Fibroblast of gingiva (primary cell): ENCODE measurements around the gene JOSD1.
A peak's percentile ranks its signal among the peaks of the same experiment; 100 is the strongest.

Experiments
- DNase-seq: peaks from one replicate; pipeline ENCODE4 v3.0.0-alpha.2; 2011; ENCODE audit warnings: low read depth

JOSD1 gene

DNA sequence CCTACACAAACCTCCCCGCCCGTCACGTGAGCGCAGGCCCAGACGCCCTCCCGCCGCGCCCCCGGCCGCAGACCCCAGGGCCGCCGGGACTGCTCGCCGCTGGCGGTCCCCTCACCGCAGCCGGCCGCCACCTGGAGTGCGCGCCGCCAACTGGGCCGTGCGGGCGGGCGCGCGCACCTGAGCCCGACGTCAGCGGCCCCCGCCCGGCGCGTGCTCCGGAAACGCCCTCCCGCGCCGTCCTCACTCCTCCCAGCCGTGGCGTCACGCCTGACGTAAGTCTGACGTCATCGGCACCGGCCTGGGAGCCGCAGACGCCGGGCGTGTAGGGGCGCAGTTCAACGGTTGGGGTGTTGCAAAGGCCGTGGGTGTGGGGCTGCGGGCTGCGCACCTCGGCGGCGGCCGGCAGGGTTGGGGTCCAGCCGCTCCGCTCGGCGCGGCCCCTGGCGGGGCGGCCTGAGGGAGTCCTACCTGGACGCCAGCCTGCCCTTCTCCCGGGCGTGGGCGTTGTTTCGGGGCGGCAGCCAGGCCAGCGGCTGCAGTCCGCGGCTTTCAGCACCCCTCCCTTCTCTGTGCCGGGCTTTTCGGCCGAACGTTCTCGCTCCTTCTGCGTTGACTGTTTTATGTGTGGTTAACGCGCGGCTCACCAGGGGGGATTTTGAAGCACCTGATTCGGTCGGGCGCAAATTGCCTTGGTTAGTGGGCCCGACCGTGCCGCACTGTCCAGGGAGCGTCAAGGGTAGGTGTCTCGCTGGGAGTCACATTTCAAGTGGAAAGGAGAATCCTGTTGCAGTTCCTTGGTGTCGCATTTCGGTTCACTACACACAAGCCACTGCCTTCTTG, at the start of gene JOSD1:
Gene JOSD1 (minus strand): TSS at position 155 of the 840 bp plus-strand sequence. CDS start 956 bp downstream, outside the sequence.
- DNase-seq, result peak; percentile 95

GRCh38 chr22:38750104-38750503, 49.4 kb upstream of the JOSD1 start:
- no peak for DNase-seq

GRCh38 chr22:38748487-38749136, 47.9 kb upstream of the JOSD1 start:
- no peak for DNase-seq

DNA sequence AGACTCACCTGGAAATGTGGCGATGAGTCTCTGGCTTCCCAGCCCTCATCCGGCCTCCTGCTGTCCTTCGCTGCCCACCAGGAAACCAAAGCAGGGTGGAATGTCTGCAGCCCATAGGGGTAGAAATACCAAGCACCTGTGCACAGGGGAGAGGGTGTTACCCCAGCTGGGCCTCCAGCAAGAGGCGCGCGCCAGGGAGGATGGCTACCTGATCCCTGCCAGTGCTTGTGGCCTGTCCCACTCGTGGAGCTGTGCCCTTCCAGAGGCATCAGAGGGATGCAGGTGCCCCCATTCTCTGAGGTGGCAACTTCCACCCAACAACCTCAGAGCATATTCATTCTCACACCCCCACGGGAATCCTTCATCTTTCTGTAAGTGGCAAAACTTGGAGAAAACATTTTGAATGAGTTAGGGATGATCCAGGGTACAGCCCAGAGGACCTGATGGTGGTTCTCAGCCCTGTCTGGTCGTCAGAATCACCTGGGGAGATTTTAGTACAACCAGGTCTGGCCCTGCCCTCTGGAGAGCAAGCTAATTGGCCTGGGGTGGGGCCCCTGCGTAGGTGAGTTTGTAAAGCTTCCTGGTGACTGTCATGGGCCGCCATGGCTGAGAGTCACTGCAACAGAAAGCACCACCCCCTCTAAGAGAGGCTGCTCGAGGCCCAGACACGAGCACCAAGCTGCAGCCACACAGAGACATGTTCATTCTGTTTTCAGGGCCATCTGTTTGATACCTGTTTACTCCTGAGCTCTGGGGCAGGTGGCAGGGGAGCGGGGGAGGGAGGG, 45.1 kb upstream of the JOSD1 start:
- DNase-seq, result no peak

DNA sequence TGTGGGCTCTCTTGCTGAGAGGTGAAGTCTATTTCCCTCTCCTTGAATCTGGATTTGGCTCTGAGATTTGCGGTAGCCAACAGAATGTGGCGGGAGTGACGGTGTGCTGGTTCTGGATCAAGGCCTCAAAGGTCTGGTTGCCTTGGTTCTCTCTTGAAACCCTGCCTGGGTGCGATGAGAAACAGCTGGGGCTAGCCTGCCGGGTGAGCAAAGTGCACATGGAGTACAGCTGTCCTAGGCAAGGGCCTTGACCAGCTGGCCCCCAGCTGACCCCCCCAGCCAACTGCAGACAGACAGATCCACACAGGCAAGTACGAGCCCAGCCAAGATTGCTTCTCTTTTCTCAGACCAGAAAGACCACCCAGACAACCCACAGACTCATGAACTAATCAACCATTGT, 44.2 kb upstream of the JOSD1 start:
- DNase-seq, result peak; percentile 20

- no peak for DNase-seq
Measured at GRCh38 chr22:38742176-38742942, 41.6 kb upstream of the JOSD1 start.

DNA sequence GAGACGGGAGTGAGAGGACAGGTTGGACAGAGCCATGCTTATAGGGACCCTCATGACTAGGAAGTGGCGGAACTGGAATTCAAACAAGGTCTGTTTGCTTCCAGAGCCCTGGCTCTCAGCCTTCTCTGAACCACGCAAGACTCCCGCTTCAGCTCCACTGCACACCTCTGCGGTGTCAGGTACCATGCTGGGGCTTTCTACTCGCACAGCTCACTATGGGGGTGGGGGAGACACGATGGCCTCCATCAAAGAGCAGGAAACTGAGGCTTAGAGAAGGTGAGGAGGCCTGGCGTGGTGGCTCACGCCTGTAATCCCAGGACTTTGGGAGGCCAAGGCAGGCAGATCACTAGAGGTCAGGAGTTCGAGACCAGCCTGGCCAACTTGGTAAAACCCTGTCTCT, 40.8 kb upstream of the JOSD1 start:
- no peak for DNase-seq

DNA sequence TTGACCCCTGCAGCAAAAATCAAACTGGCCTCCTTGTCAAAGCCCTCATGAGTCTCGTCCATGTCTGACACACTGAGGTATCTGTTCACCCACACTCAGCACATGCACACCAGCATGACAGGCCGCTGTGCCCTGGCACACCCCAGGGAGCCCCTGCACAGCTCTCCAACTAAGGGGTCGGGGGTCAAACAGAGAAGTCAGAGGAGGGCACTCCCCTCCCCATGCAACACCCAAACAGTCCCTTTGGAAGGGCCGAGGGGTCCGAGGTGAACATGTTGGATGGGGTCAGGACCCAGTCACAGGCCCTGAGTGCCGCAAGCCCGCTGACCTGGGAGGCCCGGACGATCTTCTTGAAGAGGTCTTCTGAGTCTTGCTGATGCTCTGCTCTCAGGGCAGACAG, 40.4 kb upstream of the JOSD1 start:
- DNase-seq, result no peak

GRCh38 chr22:38740754-38741153, 40.0 kb upstream of the JOSD1 start:
- no peak for DNase-seq

- DNase-seq, result no peak
Measured at GRCh38 chr22:38740116-38740723, 39.5 kb upstream of the JOSD1 start.

DNA sequence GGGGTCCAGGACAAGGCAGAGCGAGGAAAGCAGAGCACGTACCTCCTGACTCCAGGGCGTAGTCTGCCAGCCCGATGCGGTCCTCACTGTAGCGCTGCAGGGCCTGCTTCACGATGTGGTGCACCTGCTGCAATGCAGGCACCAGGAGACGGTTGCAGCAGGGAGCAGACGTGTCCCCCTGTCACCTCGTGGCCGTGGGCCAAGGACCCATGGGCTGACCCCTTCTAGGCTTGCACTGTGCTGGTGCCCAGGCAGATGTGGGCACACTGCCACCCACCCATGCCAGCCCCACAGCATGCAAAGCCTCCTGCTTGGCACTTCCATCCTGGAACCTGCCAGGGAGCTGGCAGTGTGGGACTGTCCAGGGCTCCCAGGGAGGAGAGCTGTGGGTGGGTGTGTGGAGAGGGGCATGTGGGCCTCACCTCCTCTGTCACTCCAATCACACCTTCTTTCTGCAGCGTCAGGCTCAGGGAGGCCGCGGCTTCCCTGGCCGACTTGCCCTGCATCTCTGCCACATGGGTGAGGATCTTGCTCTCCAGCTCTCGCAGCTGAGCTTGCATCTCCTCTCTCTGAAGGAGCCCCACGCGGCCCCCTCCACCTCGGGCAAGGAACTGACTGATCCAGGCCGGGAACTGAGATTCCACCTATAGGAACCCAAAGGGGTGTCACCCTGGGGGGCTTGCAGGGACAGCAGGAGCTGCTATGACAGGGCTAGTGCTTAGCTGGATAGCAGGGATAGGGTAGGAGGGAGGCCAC, 38.7 kb upstream of the JOSD1 start:
- DNase-seq, result no peak

- no peak for DNase-seq
Measured at GRCh38 chr22:38738475-38739070, 37.8 kb upstream of the JOSD1 start.

- no peak for DNase-seq
Measured at GRCh38 chr22:38737302-38738060, 36.7 kb upstream of the JOSD1 start.

DNA sequence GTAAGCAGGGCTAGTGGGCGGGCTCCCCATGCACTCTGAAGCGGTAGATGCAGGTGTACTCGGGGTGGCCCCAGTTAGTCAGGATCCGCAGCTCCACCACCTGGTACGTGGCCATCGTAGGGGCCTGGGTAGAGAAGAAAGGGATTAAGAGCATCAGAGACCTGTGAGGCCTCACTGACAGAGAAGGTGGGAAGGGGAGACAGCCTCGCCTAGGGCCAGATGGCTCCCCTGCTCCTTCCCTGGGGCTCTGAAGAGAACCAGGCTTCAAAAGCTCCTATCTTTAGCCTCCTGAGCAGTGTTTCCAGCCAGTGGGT, 35.5 kb upstream of the JOSD1 start:
- no peak for DNase-seq

- no peak for DNase-seq
Measured at GRCh38 chr22:38735465-38736256, 34.9 kb upstream of the JOSD1 start.

- no peak for DNase-seq
Measured at GRCh38 chr22:38735126-38735464, 34.4 kb upstream of the JOSD1 start.

- DNase-seq, result no peak
Measured at GRCh38 chr22:38734421-38735100, 33.8 kb upstream of the JOSD1 start.

- peak; percentile 73 for DNase-seq
Measured at GRCh38 chr22:38733724-38734381, 33.1 kb upstream of the JOSD1 start.
